Neutrophil (primary cell): Measurements from ENCODE around the gene NOP9.

Source experiments
- H3K27ac ChIP-seq: fragments of 200-600 bp; sonication (generic); 2 replicates; pipeline ENCODE4 v1.5.1; 2016; ENCODE audit warnings: mild to moderate bottlenecking, moderate library complexity
- H3K27me3 ChIP-seq: fragments of 200-600 bp; sonication (generic); 2 replicates; pipeline ENCODE4 v1.6.0; 2016; ENCODE audit warnings: mild to moderate bottlenecking
- H3K36me3 ChIP-seq: fragments of 200-600 bp; sonication (generic); 2 replicates; pipeline ENCODE4 v1.5.1; 2017
- H3K4me1 ChIP-seq, 2 experiments: fragments of 200-600 bp in 1 of 2; sonication (generic) in 1 of 2; 1 replicate in 1 of 2; 2 replicates in 1 of 2; pipeline versions ENCODE4 v1.5.1 to v1.6.1; 2013 to 2016; ENCODE audit warnings: low read depth in 1 of 2, low read length in 1 of 2, mild to moderate bottlenecking in 1 of 2, moderate library complexity in 1 of 2; ENCODE audit not compliant: control insufficient read depth in 1 of 2, insufficient read depth in 1 of 2
- H3K4me3 ChIP-seq, 2 experiments: fragments of 200-600 bp in 1 of 2; sonication (generic) in 1 of 2; 1 replicate in 1 of 2; 2 replicates in 1 of 2; pipeline ENCODE4 v1.5.1; 2013 to 2016; ENCODE audit warnings: low read depth in 1 of 2, low read length in 1 of 2, mild to moderate bottlenecking in 1 of 2, moderate library complexity in 1 of 2
- H3K9me3 ChIP-seq: fragments of 200-600 bp; sonication (generic); 2 replicates; pipeline ENCODE4 v1.5.1; 2016
- CTCF ChIP-seq: fragments of 200-600 bp; sonication (generic); IDR thresholded peaks from 2 replicates; pipeline ENCODE4 v1.5.1; 2016; ENCODE audit warnings: antibody characterized with exemption

NOP9 gene

GRCh38 chr14:24266344-24267244 is 33.1 kb upstream of the NOP9 start:
- no peaks in the 10 kb centered on the region for H3K27me3 ChIP-seq
- no peaks in the 10 kb centered on the region for H3K9me3 ChIP-seq
- no peak overlapping the region for H3K4me3 ChIP-seq
- TF ChIP-seq CTCF, result no peak
- H3K27ac ChIP-seq, result no peak overlapping the region
- H3K4me1 ChIP-seq, result peaks cover 6 to 8% of the 10 kb centered on the region in 2 experiments
- H3K36me3 ChIP-seq, result peaks cover 46% of the 10 kb centered on the region

- H3K27ac ChIP-seq, result no peak overlapping the region
- peaks cover 46% of the 10 kb centered on the region for H3K36me3 ChIP-seq
- no peaks in the 10 kb centered on the region for H3K9me3 ChIP-seq
- H3K4me1 ChIP-seq, result peaks cover 15 to 16% of the 10 kb centered on the region in 2 experiments
- TF ChIP-seq CTCF, result no peak
- H3K4me3 ChIP-seq, result no peak overlapping the region
- no peaks in the 10 kb centered on the region for H3K27me3 ChIP-seq
Observed at GRCh38 chr14:24267516-24267915, 32.1 kb upstream of the NOP9 start.

- Histone ChIP-seq H3K4me3 (no peak overlapping the region), H3K36me3 (peaks cover 46% of the 10 kb centered on the region), H3K27ac (no peak overlapping the region), H3K4me1 (peaks cover 22 to 24% of the 10 kb centered on the region in 2 experiments), H3K27me3 (no peaks in the 10 kb centered on the region), H3K9me3 (no peaks in the 10 kb centered on the region)
- no peak for TF ChIP-seq CTCF
Observed at GRCh38 chr14:24268225-24268624, 31.4 kb upstream of the NOP9 start.

GRCh38 chr14:24269368-24269767 is 30.3 kb upstream of the NOP9 start:
- Histone ChIP-seq H3K9me3 (no peaks in the 10 kb centered on the region), H3K27ac (no peak overlapping the region), H3K27me3 (no peaks in the 10 kb centered on the region), H3K4me1 (peaks cover 33 to 35% of the 10 kb centered on the region in 2 experiments), H3K4me3 (no peak overlapping the region), H3K36me3 (peaks cover 46% of the 10 kb centered on the region)
- no peak for TF ChIP-seq CTCF

GRCh38 chr14:24269910-24270536 is 29.6 kb upstream of the NOP9 start:
- Histone ChIP-seq H3K4me1 (peaks cover 40 to 41% of the 10 kb centered on the region in 2 experiments), H3K27ac (peak overlapping the region; percentile 95), H3K27me3 (no peaks in the 10 kb centered on the region), H3K36me3 (peaks cover 45% of the 10 kb centered on the region), H3K4me3 (no peak overlapping the region), H3K9me3 (no peaks in the 10 kb centered on the region)
- TF ChIP-seq CTCF, result no peak
